GM12875 (cell line): ENCODE measurements around the gene GADL1.

ENCODE experiments used
- H3K4me3 ChIP-seq: one replicate; pipeline ENCODE4 v1.5.1; 2011; ENCODE audit warnings: low read depth, low read length, control low read depth
- CTCF ChIP-seq: IDR thresholded peaks from 2 replicates; pipeline ENCODE4 v1.5.1; 2011; ENCODE audit warnings: low read depth, mild to moderate bottlenecking, control low read depth, inconsistent platforms, low read length, moderate library complexity, borderline replicate concordance; ENCODE audit not compliant: insufficient read depth

Gene GADL1

DNA sequence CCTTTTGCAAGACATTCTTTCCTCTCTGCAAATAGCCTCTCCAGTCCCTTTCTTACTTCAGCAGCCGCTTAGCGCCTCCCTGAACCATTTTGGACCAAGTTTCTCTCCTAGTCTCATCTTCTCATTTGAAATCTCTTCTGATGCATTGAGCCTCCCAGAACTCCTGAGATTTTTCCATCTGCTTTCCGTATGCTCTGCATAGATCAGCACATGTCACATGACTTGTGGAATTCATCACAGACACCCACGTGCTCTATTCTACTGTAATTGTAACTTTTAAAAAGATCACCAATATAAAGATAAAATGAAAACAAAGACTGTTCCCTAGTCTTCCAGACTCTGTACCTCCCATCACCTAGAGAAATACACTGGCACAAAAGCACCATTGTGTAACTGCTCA lies 100.7 kb downstream of the GADL1 start:
- no peak for TF ChIP-seq CTCF
- H3K4me3 ChIP-seq: no peak overlapping the region

- H3K4me3 ChIP-seq: no peak overlapping the region
- no peak for TF ChIP-seq CTCF
Observed at GRCh38 chr3:30790150-30790549, 104.3 kb downstream of the GADL1 start.

- no peak for TF ChIP-seq CTCF
- no peak overlapping the region for H3K4me3 ChIP-seq
Observed at GRCh38 chr3:30786365-30786764, 108.1 kb downstream of the GADL1 start.

GRCh38 chr3:30779686-30780287 lies 114.7 kb downstream of the GADL1 start:
- H3K4me3 ChIP-seq: no peak overlapping the region
- peak; percentile 44; the same call in 1 of the 2 replicates for TF ChIP-seq CTCF

- no peak overlapping the region for H3K4me3 ChIP-seq
- no peak for TF ChIP-seq CTCF
Observed at GRCh38 chr3:30778933-30779332, 115.5 kb downstream of the GADL1 start.

DNA sequence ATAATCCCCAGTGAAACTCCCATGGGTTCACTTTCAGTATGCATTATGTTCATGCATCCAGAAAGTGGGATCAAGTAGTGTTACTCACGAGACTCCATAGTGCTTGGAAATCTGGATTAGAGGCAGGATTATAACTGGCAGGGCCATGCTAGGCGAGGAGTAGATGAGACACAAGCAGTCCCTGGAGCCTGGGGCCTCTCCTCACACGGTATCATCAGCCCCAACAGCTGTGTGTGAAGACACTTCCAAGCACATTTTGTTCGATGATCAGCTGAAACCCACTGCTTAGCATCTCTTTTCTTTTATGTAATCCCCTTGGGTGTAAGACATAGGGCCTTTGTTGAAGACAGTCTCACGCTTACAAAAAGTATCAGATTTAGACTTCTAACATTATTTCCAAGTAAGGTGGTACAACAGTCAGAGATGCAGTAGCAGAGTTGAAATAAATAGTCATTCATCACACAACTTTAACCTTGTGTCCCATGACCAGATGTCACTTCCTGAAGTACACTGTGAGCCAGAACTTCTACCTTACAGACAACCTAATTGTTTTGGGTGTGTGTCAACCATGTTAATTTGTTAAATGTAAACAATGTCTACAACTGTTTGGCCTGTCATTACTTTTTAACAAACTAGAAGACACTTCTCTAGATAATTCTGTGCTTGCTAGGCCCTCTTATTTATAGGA lies 116.9 kb downstream of the GADL1 start:
- no peak overlapping the region for H3K4me3 ChIP-seq
- no peak for TF ChIP-seq CTCF

- no peak overlapping the region for H3K4me3 ChIP-seq
- no peak for TF ChIP-seq CTCF
Observed at GRCh38 chr3:30776186-30776815, 118.2 kb downstream of the GADL1 start.
